WERI-Rb-1 (cell line): ENCODE data around the gene PEX7.
"Not testable (repeated sequence)": the region's sequence is repeated elsewhere in the genome, so short reads cannot be mapped to it uniquely, and the experiment has no call there.

Experiments used
- DNase-seq: peaks from one replicate; pipeline ENCODE4 v3.0.0-alpha.2; 2020
- H3K27ac ChIP-seq: fragments of 250-450 bp; sonication (Bioruptor Pico); 2 replicates; pipeline ENCODE4 v1.5.1; 2020; ENCODE audit warnings: mild to moderate bottlenecking, moderate library complexity
- H3K27me3 ChIP-seq: fragments of 250-450 bp; sonication (Bioruptor Pico); 2 replicates; pipeline ENCODE4 v1.5.1; 2021; ENCODE audit warnings: mild to moderate bottlenecking, low read depth, moderate library complexity; ENCODE audit not compliant: insufficient read depth, severe bottlenecking
- H3K36me3 ChIP-seq: fragments of 250-450 bp; sonication (Bioruptor Pico); 2 replicates; pipeline ENCODE4 v1.5.1; 2020; ENCODE audit warnings: mild to moderate bottlenecking, moderate library complexity
- H3K4me3 ChIP-seq: 2 replicates; pipeline ENCODE4 v1.5.1; 2011; ENCODE audit warnings: low read depth, mild to moderate bottlenecking, control low read depth, low read length
- H3K9me3 ChIP-seq: fragments of 250-450 bp; sonication (Bioruptor Pico); 2 replicates; pipeline ENCODE4 v1.5.1; 2021; ENCODE audit warnings: mild to moderate bottlenecking, moderate library complexity; ENCODE audit not compliant: severe bottlenecking
- CTCF ChIP-seq: IDR thresholded peaks from 2 replicates; pipeline ENCODE4 v1.5.1; 2011; ENCODE audit warnings: low read depth, mild to moderate bottlenecking, control low read depth, inconsistent platforms, low read length

The PEX7 gene

GRCh38 chr6:136788069-136788902 lies 34.1 kb upstream of the PEX7 start:
- Histone ChIP-seq H3K27ac (no peak overlapping the region), H3K27me3 (no peaks in the 10 kb centered on the region), H3K4me3 (no peak overlapping the region), H3K9me3 (no peaks in the 10 kb centered on the region), H3K36me3 (no peaks in the 10 kb centered on the region)
- no peak for DNase-seq
- TF ChIP-seq CTCF = no peak

- not testable (repeated sequence) for H3K4me3 ChIP-seq, H3K36me3 ChIP-seq, H3K9me3 ChIP-seq, DNase-seq, H3K27ac ChIP-seq, H3K27me3 ChIP-seq
These were observed 33.0 kb upstream of the PEX7 start for GRCh38 chr6:136789440-136789839.

- H3K36me3 ChIP-seq = no peaks in the 10 kb centered on the region
- H3K27me3 ChIP-seq = no peaks in the 10 kb centered on the region
- no peak for DNase-seq
- H3K9me3 ChIP-seq = no peaks in the 10 kb centered on the region
- TF ChIP-seq CTCF = no peak
- no peak overlapping the region for H3K27ac ChIP-seq
- peak overlapping the region; percentile 82 for H3K4me3 ChIP-seq
These were observed 31.7 kb upstream of the PEX7 start for GRCh38 chr6:136790411-136791295.

- TF ChIP-seq CTCF = no peak
- Histone ChIP-seq H3K9me3 (no peaks in the 10 kb centered on the region), H3K27me3 (no peaks in the 10 kb centered on the region), H3K36me3 (no peaks in the 10 kb centered on the region), H3K27ac (no peak overlapping the region), H3K4me3 (peak overlapping the region; percentile 82)
- peak; percentile 30 for DNase-seq
These were observed 30.9 kb upstream of the PEX7 start for GRCh38 chr6:136791296-136792094.

GRCh38 chr6:136792095-136792409 lies 30.3 kb upstream of the PEX7 start:
- DNase-seq = no peak
- Histone ChIP-seq H3K27ac (peak overlapping the region; percentile 84; the same call in 1 of the 2 replicates), H3K27me3 (no peaks in the 10 kb centered on the region)

More at GRCh38 chr6:136792095-136792409, 30.3 kb upstream of the PEX7 start:
- no peaks in the 10 kb centered on the region for H3K36me3 ChIP-seq
- H3K4me3 ChIP-seq = peak overlapping the region; percentile 82
- TF ChIP-seq CTCF = no peak
- H3K9me3 ChIP-seq = no peaks in the 10 kb centered on the region
